PFSK-1 (cell line): Measurements from ENCODE around the gene FOXK2.

Experiments used
- FOXP2 ChIP-seq: optimal IDR thresholded peaks from 2 replicates; pipeline ENCODE3; 2011; ENCODE audit warnings: borderline replicate concordance, control low read depth, inconsistent platforms; ENCODE audit not compliant: insufficient read depth; ENCODE audit errors: extremely low read length, extremely low read depth
- POLR2AphosphoS5 ChIP-seq: IDR thresholded peaks from 2 replicates; pipeline ENCODE4 v1.6.1; 2012; ENCODE audit warnings: low read depth, mild to moderate bottlenecking, control low read depth, low read length, moderate library complexity
- SIN3A ChIP-seq: IDR thresholded peaks from 2 replicates; pipeline ENCODE4 v1.6.1; 2012; ENCODE audit warnings: mild to moderate bottlenecking, low read length, moderate library complexity, borderline replicate concordance; ENCODE audit not compliant: insufficient read depth
- TAF1 ChIP-seq: IDR thresholded peaks from 2 replicates; pipeline ENCODE4 v1.6.1; 2012; ENCODE audit warnings: low read length, control low read depth, borderline replicate concordance; ENCODE audit not compliant: insufficient read depth
- TF ChIP-seq, protein P1 (sequence below), 2 experiments: IDR thresholded peaks; 2 replicates each; pipeline versions ENCODE4 v1.6.1 to v1.8.0; 2011 to 2012; ENCODE audit warnings: low read depth in 2 of 2, low read length in 2 of 2, control low read depth in 1 of 2, inconsistent platforms in 1 of 2, mild to moderate bottlenecking in 1 of 2, moderate library complexity in 1 of 2; ENCODE audit not compliant: insufficient read depth in 1 of 2

The FOXK2 gene

GRCh38 chr17:82497483-82498405 lies 21.8 kb upstream of the FOXK2 start:
- TF ChIP-seq TAF1 (no peak), POLR2AphosphoS5 (no peak), SIN3A (no peak), FOXP2 (no peak)
- TF ChIP-seq, protein P1, sequence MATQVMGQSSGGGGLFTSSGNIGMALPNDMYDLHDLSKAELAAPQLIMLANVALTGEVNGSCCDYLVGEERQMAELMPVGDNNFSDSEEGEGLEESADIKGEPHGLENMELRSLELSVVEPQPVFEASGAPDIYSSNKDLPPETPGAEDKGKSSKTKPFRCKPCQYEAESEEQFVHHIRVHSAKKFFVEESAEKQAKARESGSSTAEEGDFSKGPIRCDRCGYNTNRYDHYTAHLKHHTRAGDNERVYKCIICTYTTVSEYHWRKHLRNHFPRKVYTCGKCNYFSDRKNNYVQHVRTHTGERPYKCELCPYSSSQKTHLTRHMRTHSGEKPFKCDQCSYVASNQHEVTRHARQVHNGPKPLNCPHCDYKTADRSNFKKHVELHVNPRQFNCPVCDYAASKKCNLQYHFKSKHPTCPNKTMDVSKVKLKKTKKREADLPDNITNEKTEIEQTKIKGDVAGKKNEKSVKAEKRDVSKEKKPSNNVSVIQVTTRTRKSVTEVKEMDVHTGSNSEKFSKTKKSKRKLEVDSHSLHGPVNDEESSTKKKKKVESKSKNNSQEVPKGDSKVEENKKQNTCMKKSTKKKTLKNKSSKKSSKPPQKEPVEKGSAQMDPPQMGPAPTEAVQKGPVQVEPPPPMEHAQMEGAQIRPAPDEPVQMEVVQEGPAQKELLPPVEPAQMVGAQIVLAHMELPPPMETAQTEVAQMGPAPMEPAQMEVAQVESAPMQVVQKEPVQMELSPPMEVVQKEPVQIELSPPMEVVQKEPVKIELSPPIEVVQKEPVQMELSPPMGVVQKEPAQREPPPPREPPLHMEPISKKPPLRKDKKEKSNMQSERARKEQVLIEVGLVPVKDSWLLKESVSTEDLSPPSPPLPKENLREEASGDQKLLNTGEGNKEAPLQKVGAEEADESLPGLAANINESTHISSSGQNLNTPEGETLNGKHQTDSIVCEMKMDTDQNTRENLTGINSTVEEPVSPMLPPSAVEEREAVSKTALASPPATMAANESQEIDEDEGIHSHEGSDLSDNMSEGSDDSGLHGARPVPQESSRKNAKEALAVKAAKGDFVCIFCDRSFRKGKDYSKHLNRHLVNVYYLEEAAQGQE (IDR thresholded peaks at IDR 0.05; ENCODE audit: insufficient read depth in 1 of 2, low read depth in 2 of 2, low read length in 2 of 2), result no peak

DNA sequence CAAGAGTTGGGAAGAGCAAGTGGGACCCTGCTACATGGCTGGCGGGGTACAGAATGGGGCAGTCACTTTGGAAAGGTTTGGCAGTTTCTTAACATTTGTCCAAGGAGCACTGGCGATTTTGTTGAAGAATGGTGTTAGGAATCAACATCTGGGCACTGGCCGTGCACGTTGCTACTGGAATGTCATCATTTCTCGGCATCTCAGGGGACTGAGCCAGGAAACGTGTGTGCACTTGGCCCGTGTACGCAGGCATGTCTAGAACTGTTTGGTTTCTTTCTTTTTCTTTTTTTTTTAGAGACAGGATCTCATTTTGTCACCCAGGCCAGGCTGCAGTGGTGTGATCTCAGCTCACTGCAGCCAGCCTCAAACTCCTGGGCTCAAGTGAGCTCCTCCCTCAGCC lies 17.3 kb upstream of the FOXK2 start:
- TF ChIP-seq SIN3A (no peak), FOXP2 (no peak), POLR2AphosphoS5 (no peak), TAF1 (no peak)
- TF ChIP-seq, protein P1 (IDR thresholded peaks at IDR 0.05; ENCODE audit: insufficient read depth in 1 of 2, low read depth in 2 of 2, low read length in 2 of 2), result no peak

GRCh38 chr17:82503094-82503727 lies 16.3 kb upstream of the FOXK2 start:
- TF ChIP-seq, protein P1 (IDR thresholded peaks at IDR 0.05; ENCODE audit: insufficient read depth in 1 of 2, low read depth in 2 of 2, low read length in 2 of 2), result no peak
- TF ChIP-seq TAF1, result no peak
- no peak for TF ChIP-seq POLR2AphosphoS5
- no peak for TF ChIP-seq FOXP2
- no peak for TF ChIP-seq SIN3A

- TF ChIP-seq SIN3A, result no peak
- no peak for TF ChIP-seq FOXP2
- TF ChIP-seq, protein P1 (IDR thresholded peaks at IDR 0.05; ENCODE audit: insufficient read depth in 1 of 2, low read depth in 2 of 2, low read length in 2 of 2), result no peak
- no peak for TF ChIP-seq TAF1
- TF ChIP-seq POLR2AphosphoS5, result no peak
Observed at GRCh38 chr17:82503728-82504308, 15.7 kb upstream of the FOXK2 start.
